Stimulated activated CD8-positive, alpha-beta memory T cell treated with anti-CD3 and anti-CD28 coated beads, Interleukin-12 subunit alpha, Interleukin-12 subunit beta, amount 100 ng/mL, for 4 hours (primary cell): Measurements from ENCODE around the gene EPB41L3.
"Not testable (repeated sequence)": the region's sequence is repeated elsewhere in the genome, so short reads cannot be mapped to it uniquely, and the experiment has no call there.

Experiments
- DNase-seq: peaks from one replicate; pipeline ENCODE4 v3.0.0-alpha.2; 2020; ENCODE audit warnings: low read depth

The EPB41L3 gene

DNA sequence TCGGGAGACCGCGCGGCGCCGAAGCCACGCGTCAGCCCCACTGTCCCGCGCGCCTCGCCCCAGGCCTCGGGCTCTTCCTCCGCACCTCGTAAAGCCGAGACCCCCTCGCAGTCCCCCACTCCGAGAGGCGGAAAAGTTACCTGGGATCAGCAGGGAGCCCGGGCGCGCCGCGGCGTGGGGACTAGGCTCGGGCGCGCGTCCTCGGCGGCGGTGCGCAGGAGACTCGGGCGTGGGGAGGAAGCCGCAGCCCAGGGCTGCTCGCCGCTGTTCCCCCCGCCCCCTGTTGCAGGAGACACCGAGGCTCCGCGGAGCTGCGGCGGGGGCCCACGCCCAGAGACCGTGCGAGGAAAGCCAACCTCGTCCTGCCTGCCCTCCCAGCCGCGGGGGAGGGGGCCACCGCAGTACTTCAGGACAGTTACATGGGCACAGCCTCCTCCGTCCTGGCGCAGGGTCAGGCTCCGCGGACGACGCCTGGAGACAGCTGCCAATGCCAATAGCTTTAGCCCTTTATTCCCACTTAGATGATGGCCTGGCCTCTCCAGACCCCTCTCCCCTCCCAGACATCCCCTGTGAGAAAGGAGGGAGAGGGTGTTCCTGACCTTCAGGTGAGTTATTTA, at the start of gene EPB41L3:
TSS of gene EPB41L3 (minus strand) at position 225 of the 617 bp plus-strand sequence. CDS start 54,814 bp downstream, outside the sequence.
- DNase-seq = no peak

DNA sequence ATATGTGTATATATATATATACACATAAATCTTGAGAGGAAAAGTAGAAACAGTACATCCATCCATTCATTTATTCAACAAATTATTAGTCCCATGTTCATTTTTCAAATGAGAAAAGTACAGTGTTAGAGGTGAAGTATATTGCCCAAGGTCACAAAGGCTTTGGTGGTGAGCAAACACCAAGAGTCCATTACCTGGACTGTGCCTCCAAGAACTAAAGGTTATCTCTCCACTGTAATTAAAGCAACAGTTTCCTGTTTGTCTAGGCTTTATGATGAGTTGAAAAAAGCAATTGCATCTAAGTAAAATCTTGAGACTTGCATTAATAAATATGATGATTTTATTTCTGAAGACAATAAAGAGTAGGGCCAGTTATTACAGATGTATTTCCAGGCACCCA, 44.7 kb upstream of the EPB41L3 start:
- DNase-seq = no peak

DNA sequence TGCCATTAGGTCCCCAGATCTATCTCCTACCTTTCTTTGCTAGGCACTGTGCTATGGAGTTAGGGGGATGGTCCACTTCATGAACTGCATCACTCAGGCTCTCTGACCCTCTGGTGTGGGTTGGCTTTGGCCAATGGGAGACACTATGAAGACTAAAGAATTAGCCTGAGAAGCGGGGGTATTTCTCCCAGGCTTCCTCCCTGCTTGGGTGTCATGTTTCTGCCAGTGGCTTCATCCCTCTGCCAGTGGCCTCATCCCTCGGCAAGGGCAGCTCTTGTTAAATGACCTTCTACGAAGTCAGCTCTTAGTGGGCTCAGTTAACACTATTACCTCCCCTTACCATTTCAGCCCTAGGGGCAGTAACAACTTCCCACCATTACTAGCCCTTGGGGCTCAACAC, 41.9 kb upstream of the EPB41L3 start:
- no peak for DNase-seq

DNA sequence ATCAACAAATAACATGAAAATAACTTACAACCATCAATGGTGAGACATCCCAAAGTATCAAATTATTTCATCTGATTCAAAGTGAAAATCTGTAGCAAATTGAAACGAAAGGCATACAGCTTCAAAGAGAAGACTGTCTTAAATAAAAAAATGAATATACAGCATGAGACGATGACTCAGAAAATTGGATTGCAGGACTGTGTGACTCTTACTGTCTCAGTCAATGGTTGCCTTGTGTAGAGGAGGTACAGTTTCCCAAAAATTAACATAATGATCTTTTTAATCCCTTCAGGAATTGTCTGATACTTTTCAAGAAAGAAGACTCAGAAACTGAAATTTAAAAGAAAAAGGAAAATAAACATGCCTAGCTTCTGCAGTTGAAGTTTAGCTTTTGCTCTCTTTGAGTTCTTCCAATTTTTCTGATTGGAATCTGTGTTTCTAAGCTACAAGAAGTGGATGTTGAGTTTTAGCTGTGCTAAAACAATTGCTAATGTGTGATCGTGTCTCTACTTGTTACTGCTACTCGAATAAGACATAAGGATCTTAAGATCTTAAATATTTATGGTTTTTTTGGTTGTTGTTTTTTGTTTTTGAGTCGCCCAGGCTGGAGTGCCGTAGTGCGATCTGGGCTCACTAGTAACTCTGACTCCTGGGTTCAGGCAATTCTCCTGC, 41.1 kb upstream of the EPB41L3 start:
- no peak for DNase-seq

DNA sequence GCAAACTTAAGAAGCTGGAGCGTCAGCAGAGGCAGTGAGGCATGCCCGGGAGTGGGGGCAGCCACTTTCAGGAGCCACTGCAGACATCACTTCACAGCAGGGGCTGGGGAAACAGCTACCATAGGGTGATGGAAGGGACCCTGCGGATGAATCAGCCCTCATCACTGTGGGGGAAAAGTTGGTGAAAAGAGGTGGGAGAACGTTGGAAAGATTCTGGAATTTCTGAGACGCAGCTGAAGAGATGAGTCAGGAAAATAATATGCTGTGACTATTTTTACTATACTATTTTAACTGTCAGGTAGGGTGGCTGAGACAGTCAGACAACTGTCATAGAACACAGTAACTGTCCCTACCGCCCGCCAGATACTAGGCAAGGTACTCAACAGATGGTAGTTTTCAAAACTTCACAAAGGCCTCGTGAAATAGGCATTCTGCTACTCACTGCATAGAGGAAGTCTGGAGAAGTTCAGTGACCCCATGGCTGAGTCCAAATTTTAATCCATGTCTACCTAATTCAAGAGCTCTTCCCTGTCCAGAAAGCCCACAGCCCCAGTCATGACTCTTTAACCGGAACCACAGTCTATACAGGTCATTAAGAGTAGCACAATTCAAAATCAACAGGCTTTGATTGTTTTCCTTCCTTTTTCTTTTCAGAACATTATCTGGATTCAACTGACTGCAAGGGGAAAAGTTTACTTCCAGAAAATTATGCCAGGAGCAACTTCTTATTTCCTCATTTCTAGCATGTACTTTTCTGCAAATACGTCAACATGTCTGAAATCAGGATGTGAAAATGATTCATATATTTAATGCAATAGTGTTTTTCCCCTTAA, 39.3 kb upstream of the EPB41L3 start:
- no peak for DNase-seq

DNA sequence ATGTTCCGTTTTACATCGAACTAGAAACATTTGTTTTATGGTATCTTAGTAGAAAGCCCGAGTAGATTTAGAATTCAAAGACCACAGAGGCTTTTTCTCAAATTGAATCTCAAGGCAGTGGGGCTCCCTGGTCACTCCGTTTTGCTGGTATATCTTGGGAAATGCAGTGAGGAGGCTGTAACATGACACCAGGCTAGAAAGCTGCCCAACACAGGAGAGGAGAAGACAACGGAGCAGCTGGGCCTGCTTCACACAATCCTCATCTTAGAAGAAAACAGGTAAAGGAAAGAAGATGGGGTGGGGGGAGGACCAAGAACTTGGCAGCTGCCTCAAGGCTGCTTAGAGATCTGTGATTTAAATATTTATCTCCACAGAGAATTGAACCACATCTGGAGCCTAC, 38.3 kb upstream of the EPB41L3 start:
- DNase-seq = no peak

DNA sequence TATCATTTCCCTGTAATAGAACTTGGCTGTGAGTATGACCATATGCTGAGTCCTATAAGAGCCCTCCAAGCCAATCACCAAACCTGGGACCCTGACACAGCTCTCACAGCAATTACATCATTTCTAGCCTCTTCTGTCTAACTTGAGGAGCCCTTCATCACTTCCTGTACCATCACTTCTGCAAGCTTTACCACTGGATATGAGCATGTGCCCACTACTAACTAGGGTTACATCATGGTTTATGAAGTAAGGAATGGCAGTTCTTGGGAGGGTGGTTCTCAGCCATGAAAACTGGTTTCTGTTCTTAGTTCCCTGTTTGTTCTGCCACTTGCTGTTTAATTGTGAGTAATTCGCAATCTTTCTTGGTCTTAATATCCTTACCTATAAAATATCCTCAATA, 31.0 kb upstream of the EPB41L3 start:
- DNase-seq = no peak

DNA sequence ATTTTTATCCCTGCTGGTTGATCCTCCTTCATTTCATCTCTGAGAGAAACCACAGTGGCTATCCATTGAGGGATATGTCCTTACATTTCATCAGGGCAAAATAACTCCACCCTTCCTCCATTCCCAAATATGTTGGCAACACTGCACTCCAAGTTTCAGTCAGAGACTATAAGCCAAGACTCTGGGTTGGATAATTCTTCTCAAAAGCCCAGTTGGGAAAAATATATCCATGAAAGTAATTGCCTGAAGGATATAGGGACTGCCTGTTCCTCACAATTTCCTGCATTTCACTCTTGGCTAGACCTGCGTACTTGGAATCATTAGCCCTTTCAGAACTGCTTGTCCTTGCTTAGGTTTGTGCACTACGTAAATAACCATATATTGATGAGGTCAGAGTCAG, 27.9 kb upstream of the EPB41L3 start:
- DNase-seq = no peak

DNA sequence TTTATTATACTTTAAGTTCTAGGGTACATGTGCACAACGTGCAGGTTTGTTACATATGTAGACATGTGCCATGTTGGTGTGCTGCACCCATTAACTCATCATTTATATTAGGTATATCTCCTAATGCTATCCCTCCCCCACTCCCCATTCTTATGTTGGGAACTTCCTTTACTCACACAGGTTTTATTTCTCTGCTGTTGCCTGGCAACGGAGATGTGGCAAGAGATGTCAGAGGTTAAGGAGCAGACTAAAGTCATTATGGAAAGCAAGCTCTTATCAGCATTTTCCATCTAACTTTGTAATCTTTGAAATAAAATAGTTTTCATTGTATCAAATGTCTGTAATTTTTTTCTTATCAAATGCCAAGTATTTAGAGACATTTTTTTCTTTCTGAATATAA, 26.8 kb upstream of the EPB41L3 start:
- DNase-seq = not testable (repeated sequence)

DNA sequence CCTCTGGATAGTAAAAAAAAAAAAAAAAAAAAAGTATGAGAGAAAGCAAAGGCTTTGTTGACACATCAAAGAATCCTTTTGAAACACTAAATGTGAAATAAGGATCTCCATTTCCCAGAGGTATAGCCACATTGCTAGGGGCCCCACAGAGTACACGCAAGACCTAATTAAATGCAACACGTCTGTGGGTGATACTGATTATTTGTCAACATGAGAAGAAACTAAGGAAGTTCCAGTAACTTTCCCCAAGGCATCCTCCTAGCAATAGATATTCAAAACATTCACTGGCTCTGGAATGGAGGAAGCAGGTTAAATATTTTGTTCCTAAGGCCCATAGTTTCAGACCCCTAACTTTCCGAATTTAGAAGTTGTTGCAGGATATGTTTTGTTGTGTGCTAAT, 24.6 kb upstream of the EPB41L3 start:
- no peak for DNase-seq

DNA sequence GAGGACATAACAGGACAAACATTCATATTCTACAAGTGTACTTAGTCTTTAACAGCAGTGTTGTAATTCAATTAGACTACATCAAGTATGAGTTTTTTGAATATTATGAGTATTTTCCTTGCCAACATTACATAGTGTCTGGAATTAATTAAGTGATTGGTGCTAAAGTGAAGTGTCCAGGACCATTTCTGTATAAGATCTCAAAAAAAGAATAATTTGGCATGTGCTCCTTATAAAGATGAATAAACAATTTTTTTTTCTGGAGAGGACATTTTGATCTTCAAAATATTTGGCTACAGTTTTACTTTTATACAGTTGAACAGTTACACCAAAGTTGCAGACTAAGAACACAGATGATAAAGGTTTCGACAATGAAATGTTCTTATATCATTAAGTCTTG, 15.1 kb upstream of the EPB41L3 start:
- no peak for DNase-seq

DNA sequence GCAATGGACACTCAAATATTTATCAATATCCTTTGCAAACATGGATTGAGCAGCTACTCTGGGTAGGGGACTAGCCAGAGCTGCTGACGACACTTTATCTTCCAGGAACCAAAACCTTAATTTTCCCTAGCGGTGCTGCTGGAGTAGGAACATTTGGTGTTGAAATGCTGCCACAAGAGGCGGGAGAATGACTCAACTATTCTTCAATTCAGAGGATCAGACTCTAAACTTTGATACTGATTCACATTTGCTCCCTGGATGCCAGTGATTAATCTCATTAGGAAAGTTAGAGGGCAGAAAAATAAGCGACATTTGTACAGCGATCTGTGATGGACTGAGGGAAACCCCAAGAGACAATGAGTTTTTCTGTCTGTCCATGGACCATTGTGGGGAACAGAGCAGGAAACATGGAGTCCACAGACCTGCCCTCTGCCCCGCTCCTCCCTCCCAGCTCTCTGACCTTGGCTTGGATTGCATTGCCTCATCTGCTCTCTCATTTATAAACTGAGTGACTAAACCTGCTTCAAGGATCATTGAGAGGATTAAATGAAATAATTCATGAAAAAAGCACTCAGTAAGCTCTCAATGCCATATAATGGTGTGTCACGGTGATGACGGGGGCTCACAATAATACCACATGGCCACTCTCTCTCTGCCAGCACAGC, 12.6 kb upstream of the EPB41L3 start:
- DNase-seq = no peak

DNA sequence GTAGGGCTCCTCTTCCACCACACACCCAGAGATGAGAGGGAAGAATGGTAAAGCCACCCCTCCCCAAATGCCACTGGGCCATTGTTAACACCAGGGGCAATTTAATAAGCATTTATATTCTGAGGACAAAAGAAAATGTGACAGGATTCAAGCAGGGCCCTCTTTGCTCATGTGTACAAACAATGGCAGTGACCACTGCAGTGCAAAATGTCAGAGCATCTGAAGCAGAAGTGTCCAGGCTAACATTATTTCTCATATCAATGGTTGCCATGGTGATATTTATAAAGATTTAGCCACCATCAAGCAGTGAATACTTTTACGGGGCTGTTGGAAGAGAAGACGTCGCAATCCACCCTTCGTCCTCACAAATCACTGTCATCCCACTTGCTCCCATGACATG, 10.8 kb upstream of the EPB41L3 start:
- DNase-seq = no peak

DNA sequence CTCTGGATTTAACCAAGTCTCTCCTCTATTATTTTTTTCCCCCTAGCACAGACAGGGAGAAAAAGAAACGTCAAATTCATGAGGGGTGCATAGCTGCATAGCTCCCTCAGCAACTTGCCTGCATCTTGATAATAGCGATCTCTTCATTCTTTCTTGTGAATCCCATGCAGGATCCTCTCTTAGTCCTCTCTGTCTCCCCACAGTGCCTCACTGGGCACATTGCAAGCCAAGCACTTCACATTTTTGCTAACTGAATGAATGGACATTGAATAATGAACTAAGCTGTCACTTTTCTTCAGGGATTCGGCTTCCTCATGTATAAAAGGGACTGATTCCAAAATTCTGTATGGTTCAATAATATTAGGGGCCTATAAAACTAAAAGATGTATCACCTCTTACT, 2.9 kb upstream of the EPB41L3 start:
- no peak for DNase-seq

DNA sequence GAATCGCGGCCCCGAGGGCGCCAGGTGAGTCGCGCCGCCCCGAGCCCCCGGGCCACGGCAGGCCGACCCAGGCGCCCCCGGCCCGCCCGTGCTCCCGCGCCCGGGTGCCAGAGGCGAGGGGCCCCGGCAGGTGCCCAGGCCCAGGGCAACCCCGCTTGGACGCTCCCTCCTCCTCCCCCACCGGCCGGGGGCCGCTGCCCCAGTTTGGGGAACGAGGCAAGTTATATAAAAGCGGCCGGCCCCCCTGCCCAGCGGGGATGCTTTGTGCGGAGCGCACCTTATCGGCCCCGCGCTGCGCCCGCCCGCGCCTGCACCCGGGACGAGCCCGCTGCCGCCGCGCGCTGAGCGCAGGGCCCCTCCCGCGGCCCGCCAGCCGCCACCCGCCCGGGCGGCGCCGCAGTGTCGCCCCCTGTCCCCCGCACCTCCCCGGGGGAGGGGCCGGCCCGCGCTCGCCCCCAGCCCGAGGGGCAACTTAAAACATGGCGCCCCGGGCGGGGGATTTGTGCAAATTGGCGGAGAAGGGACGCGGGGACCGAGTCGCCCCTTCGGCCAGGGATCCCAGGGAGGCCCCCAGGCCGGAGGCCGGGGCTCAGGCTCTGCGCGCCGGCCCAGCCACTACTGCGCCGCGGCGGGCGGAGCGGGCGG, 639 bp downstream of the EPB41L3 start:
- no peak for DNase-seq

DNA sequence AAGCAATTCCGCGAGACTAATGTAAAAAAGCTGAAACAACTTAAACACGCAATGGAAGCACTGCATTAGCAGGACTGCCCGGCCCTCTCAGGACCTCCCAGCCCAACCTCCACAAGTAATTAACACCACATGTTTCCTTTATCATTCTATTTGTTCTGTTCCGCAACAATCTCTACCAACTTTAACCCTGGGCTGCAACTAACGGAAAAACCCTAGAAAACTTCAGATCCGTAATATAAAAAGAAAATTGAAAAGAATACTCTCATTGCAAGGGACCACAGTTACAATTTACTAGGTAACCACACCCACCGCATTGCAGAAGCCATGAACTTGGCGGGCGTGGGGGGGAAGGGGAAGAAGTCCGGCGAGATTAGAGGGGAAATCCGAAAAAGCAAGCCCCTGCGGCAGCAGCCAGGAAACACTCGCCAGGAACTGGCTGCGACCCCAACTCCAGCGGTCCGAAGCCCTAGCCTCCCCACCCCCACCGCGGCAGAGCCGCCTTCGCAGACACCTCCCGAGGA, 1.2 kb downstream of the EPB41L3 start:
- DNase-seq = no peak

DNA sequence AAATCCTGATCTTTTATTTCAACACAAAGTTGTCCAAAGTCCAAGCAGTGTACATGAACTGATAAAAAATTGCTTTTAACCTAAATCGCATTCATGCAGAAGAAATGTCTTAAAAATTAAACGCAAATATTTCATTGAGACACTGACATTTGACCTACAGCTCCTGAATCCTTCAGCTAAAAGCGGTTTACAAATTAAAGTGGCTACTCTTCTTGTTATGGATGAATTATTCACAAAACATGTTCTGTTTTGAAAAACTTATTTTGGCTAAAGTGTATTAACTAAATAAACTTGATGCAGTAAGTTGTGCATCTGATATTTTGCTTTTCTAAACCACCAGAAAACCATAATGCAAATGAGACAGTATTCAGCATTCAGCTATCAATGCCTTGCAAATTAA, 2.2 kb downstream of the EPB41L3 start:
- no peak for DNase-seq

DNA sequence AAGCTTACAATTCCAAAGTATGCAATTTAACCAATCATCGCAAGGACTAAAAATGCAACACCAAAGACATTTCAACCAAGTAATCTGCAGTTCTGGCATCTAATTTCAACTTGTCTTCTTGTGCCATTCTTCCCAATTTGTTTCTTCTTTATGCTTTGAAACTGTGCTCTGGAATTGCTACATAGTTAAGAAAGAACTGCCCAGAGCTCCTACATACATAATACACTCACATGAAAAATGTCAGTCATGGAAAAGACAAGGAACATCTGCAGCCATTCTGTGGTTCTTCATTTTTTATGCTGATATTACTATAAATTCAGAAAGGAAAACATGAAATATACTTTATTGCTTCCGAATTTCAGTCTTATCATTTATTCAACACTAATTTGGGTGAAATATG, 4.4 kb downstream of the EPB41L3 start:
- no peak for DNase-seq

DNA sequence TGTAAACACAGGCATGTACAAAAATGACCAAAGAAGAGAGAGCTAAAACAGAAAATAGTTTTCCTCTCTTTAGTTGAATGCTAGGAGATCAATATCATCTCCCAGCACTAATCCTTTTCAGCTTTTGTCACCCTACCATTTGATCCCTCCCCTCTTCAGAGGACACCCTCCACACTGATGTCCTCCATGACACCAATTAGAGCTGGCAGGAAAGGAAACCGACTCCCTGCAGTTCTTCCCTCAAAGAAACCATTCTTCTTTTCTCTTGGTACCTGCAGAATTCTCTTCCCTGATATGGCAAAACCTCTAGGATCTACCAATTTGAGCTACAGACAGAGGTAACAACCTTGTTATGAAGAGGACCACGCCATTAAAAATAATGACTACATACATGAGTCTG, 5.3 kb downstream of the EPB41L3 start:
- DNase-seq = no peak

DNA sequence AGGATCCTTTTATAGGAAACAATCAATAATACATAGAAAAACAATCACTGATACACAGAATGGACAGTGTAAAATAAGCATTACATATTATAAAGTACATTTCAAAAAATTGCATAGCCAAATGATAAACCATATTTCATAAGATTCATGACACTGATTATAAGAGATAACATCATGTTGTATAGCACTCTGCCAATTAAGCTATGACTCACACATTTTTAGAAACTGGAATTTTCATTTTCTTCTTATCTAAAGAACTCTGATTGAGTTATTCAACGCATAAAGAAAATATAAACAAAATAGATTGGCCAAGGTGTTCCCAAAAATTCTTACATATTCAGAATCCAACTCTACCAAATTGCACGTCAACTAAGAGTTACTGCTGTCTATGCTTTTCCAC, 5.9 kb downstream of the EPB41L3 start:
- DNase-seq = no peak

DNA sequence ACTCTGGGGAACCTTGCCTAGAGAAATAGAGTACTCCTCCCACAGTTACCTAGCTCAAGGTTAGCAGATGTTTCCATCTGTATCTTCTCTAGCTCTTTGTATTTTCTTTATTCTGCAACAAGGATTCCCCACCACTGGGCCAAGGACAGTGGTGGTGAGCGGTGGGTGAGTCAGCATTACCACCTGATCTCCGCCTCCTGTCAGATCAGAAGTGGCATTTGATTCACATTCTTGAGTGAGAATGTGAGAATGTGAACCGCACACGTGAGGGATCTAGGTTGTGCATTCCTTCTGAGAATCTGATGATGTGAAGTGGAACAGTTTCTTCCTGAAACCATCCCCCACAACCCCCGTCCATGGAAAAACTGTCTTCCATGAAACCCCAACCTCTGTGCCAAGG, 9.0 kb downstream of the EPB41L3 start:
- no peak for DNase-seq

DNA sequence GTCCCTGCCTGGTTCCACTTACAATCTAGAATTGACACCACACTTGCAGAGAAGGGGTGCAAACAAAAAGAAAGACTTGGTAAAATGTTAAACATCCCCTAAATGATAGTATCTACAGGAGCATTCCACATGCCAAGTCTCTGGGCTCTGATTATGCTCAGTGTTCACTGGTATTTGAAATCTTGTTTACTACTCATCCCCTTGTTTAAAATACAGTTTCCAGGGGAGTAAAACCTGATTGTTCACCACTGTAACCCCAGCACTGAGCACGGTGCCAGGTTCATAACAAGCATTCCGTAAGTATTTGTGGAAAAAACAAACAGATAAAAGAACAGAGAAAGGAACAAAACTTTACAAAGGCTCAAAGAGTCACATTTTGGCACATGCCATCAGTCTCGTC, 11.7 kb downstream of the EPB41L3 start:
- DNase-seq = no peak
